IMR-90 (cell line): ENCODE results near the gene PTGS1. TPM values are rescaled to one million over a fixed set of nuclear protein-coding genes. Genes with fewer than 3 reads are reported as not detected.
"Not testable (repeated sequence)": the region's sequence is repeated elsewhere in the genome, so short reads cannot be mapped to it uniquely, and the experiment has no call there.

Experiments used
- ATAC-seq: fragments of 200-7000 bp; cut with Tn5 transposase; 2 replicates; pipeline ENCODE4 v1.9.1; 2020; ENCODE audit warnings: low read depth, mild to moderate bottlenecking, moderate library complexity
- BruUV-seq: library from RNA; stranded (reverse); fragments of 400-500 nt; replicated peaks from 2 replicates; lab custom pipeline; 2021; lab: Mats Ljungman, UMichigan
- CTCF ChIA-PET: fragments of 300-600 bp; formaldehyde crosslinking; extraction: SDS; loops from one replicate; lab custom pipeline; 2021; ENCODE audit warnings: antibody characterized with exemption; lab: Yijun Ruan, JAX
- POLR2A ChIA-PET: fragments of 300-600 bp; sonication (Branson Sonifier 250); formaldehyde crosslinking; loops from one replicate; lab custom pipeline; 2022; ENCODE audit warnings: antibody characterized with exemption; ENCODE audit not compliant: unreplicated experiment; lab: Charles Lee
- DNase-seq: peaks from one replicate; pipeline ENCODE4 v3.0.0; 2013
- H2AFZ ChIP-seq: replicated peaks from 2 replicates; pipeline ENCODE3; 2013; ENCODE audit warnings: low read length, mild to moderate bottlenecking; ENCODE audit not compliant: poor library complexity
- H2AK5ac ChIP-seq: 2 replicates; pipeline ENCODE4 v1.6.1; 2013; ENCODE audit warnings: low read depth, low read length, inconsistent platforms
- H2AK9ac ChIP-seq: replicated peaks from 2 replicates; pipeline ENCODE3; 2013; ENCODE audit warnings: mild to moderate bottlenecking, low read depth, low read length, moderate library complexity; ENCODE audit not compliant: poor library complexity
- H2BK120ac ChIP-seq: 2 replicates; pipeline ENCODE4 v1.6.1; 2013; ENCODE audit warnings: low read depth, low read length, inconsistent platforms
- H2BK15ac ChIP-seq: 3 replicates; pipeline ENCODE4 v1.6.1; 2013; ENCODE audit warnings: low read depth, low read length, inconsistent platforms
- H2BK20ac ChIP-seq: 2 replicates; pipeline ENCODE4 v1.6.1; 2013; ENCODE audit warnings: low read depth, mild to moderate bottlenecking, inconsistent platforms, low read length, moderate library complexity
- H2BK5ac ChIP-seq: 2 replicates; pipeline ENCODE4 v1.6.1; 2013; ENCODE audit warnings: mild to moderate bottlenecking, low read depth, low read length, inconsistent platforms; ENCODE audit not compliant: poor library complexity, severe bottlenecking
- H3K14ac ChIP-seq: replicated peaks from 2 replicates; pipeline ENCODE4 v1.6.1; 2013; ENCODE audit warnings: low read depth, low read length, inconsistent platforms
- H3K18ac ChIP-seq: 2 replicates; pipeline ENCODE4 v1.6.1; 2013; ENCODE audit warnings: low read depth, low read length, control low read depth
- H3K23ac ChIP-seq: 2 replicates; pipeline ENCODE4 v1.6.1; 2013; ENCODE audit warnings: low read depth, low read length, inconsistent platforms
- H3K27ac ChIP-seq: 2 replicates; pipeline ENCODE4 v1.5.1; 2013; ENCODE audit warnings: mild to moderate bottlenecking, control low read depth, low read length; ENCODE audit not compliant: insufficient read depth
- H3K27me3 ChIP-seq: 2 replicates; pipeline ENCODE4 v1.6.1; 2013; ENCODE audit warnings: low read length; ENCODE audit not compliant: control insufficient read depth, insufficient read depth
- H3K36me3 ChIP-seq: 2 replicates; pipeline ENCODE4 v1.6.1; 2013; ENCODE audit warnings: low read length, mixed read lengths; ENCODE audit not compliant: control insufficient read depth, insufficient read depth
- H3K4ac ChIP-seq: 2 replicates; pipeline ENCODE4 v1.6.1; 2013; ENCODE audit warnings: low read depth, low read length, inconsistent platforms
- H3K4me1 ChIP-seq: 2 replicates; pipeline ENCODE4 v1.6.1; 2013; ENCODE audit warnings: low read length, mixed read lengths; ENCODE audit not compliant: control insufficient read depth, insufficient read depth
- H3K4me2 ChIP-seq: 2 replicates; pipeline ENCODE4 v1.6.1; 2013; ENCODE audit warnings: low read depth, mild to moderate bottlenecking, control low read depth, low read length, moderate library complexity
- H3K4me3 ChIP-seq: 2 replicates; pipeline ENCODE4 v1.5.1; 2013; ENCODE audit warnings: low read depth, mild to moderate bottlenecking, control low read depth, low read length, moderate library complexity; ENCODE audit not compliant: insufficient read depth
- H3K56ac ChIP-seq: 2 replicates; pipeline ENCODE4 v1.6.1; 2013; ENCODE audit warnings: low read length, inconsistent platforms; ENCODE audit not compliant: insufficient read depth; ENCODE audit errors: extremely low read depth
- H3K79me1 ChIP-seq, 2 experiments: 2 replicates each; pipeline ENCODE4 v1.6.1; 2013; ENCODE audit warnings: low read length in 2 of 2, inconsistent platforms in 1 of 2, low read depth in 1 of 2
- H3K9ac ChIP-seq: 2 replicates; pipeline ENCODE4 v1.6.1; 2013; ENCODE audit warnings: low read depth, low read length, control low read depth
- H3K9me1 ChIP-seq: 2 replicates; pipeline ENCODE4 v1.6.1; 2013; ENCODE audit warnings: low read length, inconsistent platforms; ENCODE audit not compliant: insufficient read depth
- H3K9me3 ChIP-seq: 2 replicates; pipeline ENCODE4 v1.6.1; 2013; ENCODE audit warnings: low read length; ENCODE audit not compliant: control insufficient read depth, insufficient read depth
- H4K20me1 ChIP-seq: 2 replicates; pipeline ENCODE4 v1.6.1; 2013; ENCODE audit warnings: low read length, inconsistent platforms; ENCODE audit not compliant: insufficient read depth
- H4K5ac ChIP-seq: 2 replicates; pipeline ENCODE4 v1.6.1; 2013; ENCODE audit warnings: mild to moderate bottlenecking, low read depth, low read length, control low read depth
- H4K8ac ChIP-seq, 2 experiments: 2 replicates each; pipeline ENCODE4 v1.6.1; 2013; ENCODE audit warnings: low read depth in 2 of 2, low read length in 2 of 2, control low read depth in 1 of 2, inconsistent platforms in 1 of 2
- H4K91ac ChIP-seq: 2 replicates; pipeline ENCODE4 v1.6.1; 2013; ENCODE audit warnings: low read depth, low read length, inconsistent platforms; ENCODE audit not compliant: insufficient read depth
- WGBS, 2 experiments: methylation state at CpG; one replicate each; pipeline versions ENCODE4 v1.1.5 to v1.1.7; 2013; ENCODE audit warnings: missing lambda C conversion rate in 2 of 2; ENCODE audit not compliant: insufficient read length in 1 of 2; ENCODE audit errors: extremely low coverage in 2 of 2; 5-methylcytosine and 5-hydroxymethylcytosine counted together
- dilution Hi-C: fragments of 300-500 bp; cut with HindIII; formaldehyde crosslinking; loops from one replicate; pipeline ENCODE4 v1.14.3; 2018; ENCODE audit warnings: low sequenced_read_pairs; ENCODE audit not compliant: unreplicated experiment
- in situ Hi-C: fragments of 300-500 bp; cut with MboI; formaldehyde crosslinking; loops from 3 replicates; pipeline ENCODE4 v1.14.3; 2019; ENCODE audit warnings: low sequenced_read_pairs, inconsistent platforms, mixed read lengths
- intact Hi-C: fragments of 100-400 bp; cut with micrococcal nuclease; formaldehyde crosslinking; loops from 2 replicates; pipeline ENCODE4 v1.10.0; 2022
- polyA plus RNA-seq, 3 experiments: library from polyadenylated mRNA; depleted of rRNA; stranded (reverse); fragments of >200 nt; gene quantifications; 2 replicates each; pipeline ENCODE4 v1.2.3, GENCODE V29; 2012; ENCODE audit warnings: low replicate concordance in 1 of 3
- total RNA-seq: library from RNA; depleted of rRNA; stranded (reverse); fragments of >200 nt; gene quantifications from 2 replicates; pipeline ENCODE4 v1.2.3, GENCODE V29; 2012

The PTGS1 gene
- total and polyA plus RNA-seq, 2 of the 4 experiments (the other 2 are of a cell fraction): 24.7 to 38.3 TPM

- H3K14ac ChIP-seq, H3K4ac ChIP-seq, BruUV-seq, H4K20me1 ChIP-seq, H3K9me1 ChIP-seq, H2AFZ ChIP-seq, H2BK15ac ChIP-seq, H3K9me3 ChIP-seq, H3K56ac ChIP-seq, H2BK20ac ChIP-seq, H2AK9ac ChIP-seq, dilution Hi-C loops, H3K4me3 ChIP-seq, H3K9ac ChIP-seq, H3K79me1 ChIP-seq, CTCF ChIA-PET, H3K4me1 ChIP-seq, H4K91ac ChIP-seq, H2AK5ac ChIP-seq, H3K18ac ChIP-seq, H3K36me3 ChIP-seq, in situ Hi-C loops, POLR2A ChIA-PET, H4K8ac ChIP-seq, H3K4me2 ChIP-seq, H3K23ac ChIP-seq, DNase-seq, H4K5ac ChIP-seq, H3K27me3 ChIP-seq, H2BK120ac ChIP-seq, ATAC-seq, intact Hi-C loops, H3K27ac ChIP-seq, H2BK5ac ChIP-seq: not testable (repeated sequence)
- WGBS, 2 experiments: 20% methylated on average over 1 of the region's 7 CpGs; no CpG with 5 or more reads in 1 of the 2 experiments
Observed at GRCh38 chr9:122414108-122414507, 43.3 kb downstream of the PTGS1 start.
